ENCODE measurements around the gene OR2B6. TPM values are rescaled to one million over a fixed set of nuclear protein-coding genes. Genes with fewer than 3 reads are reported as not detected.
A peak's percentile ranks its signal among the peaks of the same experiment; 100 is the strongest.

Gene OR2B6
- total and polyA plus RNA-seq, 2 donors from 2014 or later: not detected

DNA sequence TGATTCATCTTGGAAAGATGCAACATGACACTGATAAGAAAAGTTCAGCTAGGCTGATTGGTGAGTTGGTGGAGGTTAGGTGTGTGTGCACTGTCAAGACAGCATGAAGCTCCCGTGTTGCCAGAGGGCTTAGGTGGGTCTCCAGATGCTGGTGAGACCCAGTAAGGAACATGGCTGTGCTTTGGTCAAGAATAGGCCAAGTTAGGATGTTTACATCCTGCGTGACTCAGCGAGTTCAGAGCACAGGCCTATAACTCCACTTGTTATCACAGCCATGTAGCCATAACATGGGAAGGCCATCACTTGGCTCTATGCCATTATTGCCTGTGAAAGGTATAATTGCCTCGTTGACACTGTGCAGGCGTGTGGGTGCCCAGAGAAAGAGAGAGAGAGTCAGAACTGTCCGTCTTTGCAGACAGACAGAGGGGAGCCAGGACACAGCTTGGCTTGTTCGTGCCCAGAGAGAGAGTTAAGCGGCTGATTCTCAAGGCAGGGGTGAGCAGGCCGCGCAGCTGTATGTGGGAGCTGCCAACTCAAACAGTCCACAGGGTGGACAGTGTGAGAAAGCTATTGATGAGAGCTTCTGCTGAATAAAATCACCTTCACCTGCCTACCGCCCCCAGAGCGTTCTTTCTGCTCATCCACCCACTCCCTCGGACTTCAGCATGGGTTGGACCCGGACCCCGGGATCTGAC, 43.5 kb downstream of the OR2B6 start:
- Histone ChIP-seq H3K27ac (ENCODE audit: low read depth in 2 of 2, low read length in 2 of 2) (no peak overlapping the region), H3K4me1 (ENCODE audit: control insufficient read depth in 2 of 3, insufficient read depth in 2 of 3, low read depth in 1 of 3, low read length in 3 of 3) (no peaks in the 10 kb centered on the region), H3K36me3 (ENCODE audit: control insufficient read depth in 2 of 3, insufficient read depth in 3 of 3, low read length in 3 of 3) (no peaks in the 10 kb centered on the region), H3K4me3 (ENCODE audit: low read length in 3 of 3) (no peak overlapping the region), H3K9ac (ENCODE audit: low read length in 3 of 3) (no peak overlapping the region), H3K9me3 (ENCODE audit: control insufficient read depth in 2 of 3, insufficient read depth in 1 of 3, low read length in 3 of 3) (no peaks in the 10 kb centered on the region), H3K27me3 (ENCODE audit: control insufficient read depth, insufficient read depth, low read length) (no peaks in the 10 kb centered on the region)
- no peak for FAIRE-seq
- DNase-seq: peak in 2 of 5 donors; percentile 5 to 14
- intact Hi-C loops (cut with DNase I): no loop called here
- TF ChIP-seq, protein P1, sequence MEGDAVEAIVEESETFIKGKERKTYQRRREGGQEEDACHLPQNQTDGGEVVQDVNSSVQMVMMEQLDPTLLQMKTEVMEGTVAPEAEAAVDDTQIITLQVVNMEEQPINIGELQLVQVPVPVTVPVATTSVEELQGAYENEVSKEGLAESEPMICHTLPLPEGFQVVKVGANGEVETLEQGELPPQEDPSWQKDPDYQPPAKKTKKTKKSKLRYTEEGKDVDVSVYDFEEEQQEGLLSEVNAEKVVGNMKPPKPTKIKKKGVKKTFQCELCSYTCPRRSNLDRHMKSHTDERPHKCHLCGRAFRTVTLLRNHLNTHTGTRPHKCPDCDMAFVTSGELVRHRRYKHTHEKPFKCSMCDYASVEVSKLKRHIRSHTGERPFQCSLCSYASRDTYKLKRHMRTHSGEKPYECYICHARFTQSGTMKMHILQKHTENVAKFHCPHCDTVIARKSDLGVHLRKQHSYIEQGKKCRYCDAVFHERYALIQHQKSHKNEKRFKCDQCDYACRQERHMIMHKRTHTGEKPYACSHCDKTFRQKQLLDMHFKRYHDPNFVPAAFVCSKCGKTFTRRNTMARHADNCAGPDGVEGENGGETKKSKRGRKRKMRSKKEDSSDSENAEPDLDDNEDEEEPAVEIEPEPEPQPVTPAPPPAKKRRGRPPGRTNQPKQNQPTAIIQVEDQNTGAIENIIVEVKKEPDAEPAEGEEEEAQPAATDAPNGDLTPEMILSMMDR (IDR thresholded peaks at IDR 0.05; ENCODE audit: borderline replicate concordance, extremely low read depth, insufficient read depth): no peak

DNA sequence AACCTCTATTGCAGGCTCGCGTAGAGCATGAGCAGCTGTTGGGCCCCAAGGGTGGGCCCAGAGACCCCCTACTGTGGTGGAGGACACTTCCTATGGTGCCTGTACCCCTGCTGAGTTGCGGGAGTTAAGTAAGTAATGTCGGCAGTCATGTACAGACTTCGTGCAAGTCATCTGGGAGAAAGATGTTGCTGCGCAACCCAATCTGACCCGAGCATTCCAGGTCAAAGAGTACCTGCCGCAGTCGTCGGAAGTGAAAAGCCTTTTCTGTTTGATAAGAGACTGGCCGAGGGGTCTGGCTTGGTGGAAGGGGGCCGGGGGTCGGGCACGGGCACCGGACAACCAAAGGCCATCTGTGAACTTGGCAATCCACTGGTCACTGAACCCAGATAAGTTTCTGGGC, 44.3 kb downstream of the OR2B6 start:
- H3K9me3 ChIP-seq (ENCODE audit: control insufficient read depth in 2 of 3, insufficient read depth in 1 of 3, low read length in 3 of 3): no peaks in the 10 kb centered on the region
- peak in 1 of 5 donors; percentile 16 for DNase-seq
- no peaks in the 10 kb centered on the region for H3K36me3 ChIP-seq (ENCODE audit: control insufficient read depth in 2 of 3, insufficient read depth in 3 of 3, low read length in 3 of 3)
- no peaks in the 10 kb centered on the region for H3K27me3 ChIP-seq (ENCODE audit: control insufficient read depth, insufficient read depth, low read length)
- intact Hi-C loops (cut with DNase I): no loop called here
- H3K4me1 ChIP-seq (ENCODE audit: control insufficient read depth in 2 of 3, insufficient read depth in 2 of 3, low read depth in 1 of 3, low read length in 3 of 3): no peaks in the 10 kb centered on the region
- TF ChIP-seq, protein P1 (IDR thresholded peaks at IDR 0.05; ENCODE audit: borderline replicate concordance, extremely low read depth, insufficient read depth): no peak
- H3K9ac ChIP-seq (ENCODE audit: low read length in 3 of 3): no peak overlapping the region
- FAIRE-seq: no peak
- no peak overlapping the region for H3K4me3 ChIP-seq (ENCODE audit: low read length in 3 of 3)
- H3K27ac ChIP-seq (ENCODE audit: low read depth in 2 of 2, low read length in 2 of 2): no peak overlapping the region

DNA sequence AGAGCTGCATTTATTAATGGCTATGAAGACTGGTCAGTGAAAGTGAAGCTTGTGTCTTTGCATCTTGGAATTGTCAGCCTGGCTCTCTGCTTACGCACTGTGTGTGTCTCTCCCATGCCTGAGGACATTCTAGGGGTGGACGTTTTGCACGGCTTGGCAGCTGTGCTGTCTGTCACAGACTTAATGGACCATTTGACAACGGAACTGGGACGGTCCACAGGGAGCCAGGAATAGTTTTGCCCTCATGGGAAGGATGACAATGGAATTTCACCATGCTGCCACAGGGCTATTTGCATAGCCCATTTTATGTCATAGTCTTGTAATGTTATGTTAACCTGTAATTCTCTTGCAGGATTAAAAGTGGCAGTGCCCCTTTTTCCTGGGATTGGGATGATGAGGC, 44.7 kb downstream of the OR2B6 start:
- no peaks in the 10 kb centered on the region for H3K27me3 ChIP-seq (ENCODE audit: control insufficient read depth, insufficient read depth, low read length)
- H3K9me3 ChIP-seq (ENCODE audit: control insufficient read depth in 2 of 3, insufficient read depth in 1 of 3, low read length in 3 of 3): no peaks in the 10 kb centered on the region
- H3K27ac ChIP-seq (ENCODE audit: low read depth in 2 of 2, low read length in 2 of 2): no peak overlapping the region
- FAIRE-seq (no peak), DNase-seq (peak in 4 of 5 donors; percentile 41 to 75 (median 64))
- TF ChIP-seq, protein P1 (IDR thresholded peaks at IDR 0.05; ENCODE audit: borderline replicate concordance, extremely low read depth, insufficient read depth): no peak
- no peak overlapping the region for H3K9ac ChIP-seq (ENCODE audit: low read length in 3 of 3)
- no peaks in the 10 kb centered on the region for H3K4me1 ChIP-seq (ENCODE audit: control insufficient read depth in 2 of 3, insufficient read depth in 2 of 3, low read depth in 1 of 3, low read length in 3 of 3)
- no peaks in the 10 kb centered on the region for H3K36me3 ChIP-seq (ENCODE audit: control insufficient read depth in 2 of 3, insufficient read depth in 3 of 3, low read length in 3 of 3)
- H3K4me3 ChIP-seq (ENCODE audit: low read length in 3 of 3): no peak overlapping the region
- intact Hi-C loops (cut with DNase I): no loop called here
